Sigmoid colon (tissue), 7 donors: ENCODE results near the gene ANKRD31. TPM values are rescaled to one million over a fixed set of nuclear protein-coding genes. Genes with fewer than 3 reads are reported as not detected.
"Not testable (repeated sequence)": the region's sequence is repeated elsewhere in the genome, so short reads cannot be mapped to it uniquely, and the experiment has no call there.

Experiments used
- DNase-seq: peaks from one replicate; pipeline ENCODE4 v3.0.0-alpha.2; 2019
- H3K27ac ChIP-seq, 4 donors: fragments of 200-600 bp; sonication (generic); one replicate each; pipeline ENCODE4 v1.5.1; 2016 to 2019; ENCODE audit warnings: mild to moderate bottlenecking in 1 of 4
- H3K27me3 ChIP-seq, 3 donors: fragments of 200-600 bp; sonication (generic); one replicate each; pipeline ENCODE4 v1.5.1; 2019; ENCODE audit warnings: mild to moderate bottlenecking in 1 of 3
- H3K36me3 ChIP-seq, 4 donors: fragments of 200-600 bp; sonication (generic); one replicate each; pipeline ENCODE4 v1.5.1; 2016 to 2019
- H3K4me1 ChIP-seq, 4 donors: fragments of 200-600 bp; sonication (generic); one replicate each; pipeline ENCODE4 v1.5.1; 2017 to 2019
- H3K4me3 ChIP-seq, 4 donors: fragments of 200-600 bp; sonication (generic); one replicate each; pipeline ENCODE4 v1.5.1; 2017 to 2019; ENCODE audit warnings: mild to moderate bottlenecking in 2 of 4, moderate library complexity in 1 of 4
- H3K9me3 ChIP-seq, 4 donors: fragments of 200-600 bp in 3 of 4; sonication (generic) in 3 of 4; one replicate each; pipeline versions ENCODE4 v1.5.1 to v1.6.1; 2013 to 2019
- EP300 ChIP-seq, 4 donors: sonication (generic); formaldehyde crosslinking; IDR thresholded peaks; one replicate each; pipeline ENCODE4 v1.6.1; 2017; ENCODE audit warnings: antibody characterized with exemption in 4 of 4
- POLR2A ChIP-seq, 2 donors: fragments of 450-650 bp; IDR thresholded peaks; one replicate each; pipeline ENCODE4 v1.6.1; 2016; ENCODE audit warnings: antibody characterized with exemption in 2 of 2, mild to moderate bottlenecking in 2 of 2, moderate library complexity in 2 of 2
- POLR2AphosphoS5 ChIP-seq, 4 donors: sonication (generic); formaldehyde crosslinking; IDR thresholded peaks; one replicate each; pipeline ENCODE4 v1.6.1; 2017; ENCODE audit warnings: antibody characterized with exemption in 4 of 4
- WGBS, 2 donors: extraction: QIAGEN DNeasy Blood & Tissue Kit; methylation state at CpG; one replicate each; pipeline ENCODE4 v1.1.7; 2013; 5-methylcytosine and 5-hydroxymethylcytosine counted together
- intact Hi-C: fragments of 100-400 bp; cut with DNase I; formaldehyde crosslinking; loops from one replicate; pipeline ENCODE4 v1.15.1; 2023
- polyA plus RNA-seq, 3 donors: library from polyadenylated mRNA; stranded (reverse); fragments of 200-250 nt; gene quantifications; one replicate each; pipeline ENCODE4 v1.2.3, GENCODE V29; 2013
- total RNA-seq, 4 donors: library from RNA; depleted of rRNA; stranded (reverse); fragments of >200 nt; gene quantifications; one replicate each; pipeline ENCODE4 v1.1.0, GENCODE V29; 2016
- TF ChIP-seq, protein P1 (sequence below), 4 experiments: fragments of 450-650 bp in 3 of 4; fragments of 200-600 bp in 1 of 4; IDR thresholded peaks; one replicate each; pipeline ENCODE4 v1.5.1; 2016 to 2019; ENCODE audit warnings: antibody characterized with exemption in 4 of 4, mild to moderate bottlenecking in 3 of 4, moderate library complexity in 2 of 4
- donor health status: healthy with polysubstance abuse.
- donor health status: Bipolar disorder and iron deficiency.
- donor health status: healthy.

Gene ANKRD31
- total and polyA plus RNA-seq, 7 donors = under 0.01 to 0.33 (median 0.15) TPM; not detected in 3

DNA sequence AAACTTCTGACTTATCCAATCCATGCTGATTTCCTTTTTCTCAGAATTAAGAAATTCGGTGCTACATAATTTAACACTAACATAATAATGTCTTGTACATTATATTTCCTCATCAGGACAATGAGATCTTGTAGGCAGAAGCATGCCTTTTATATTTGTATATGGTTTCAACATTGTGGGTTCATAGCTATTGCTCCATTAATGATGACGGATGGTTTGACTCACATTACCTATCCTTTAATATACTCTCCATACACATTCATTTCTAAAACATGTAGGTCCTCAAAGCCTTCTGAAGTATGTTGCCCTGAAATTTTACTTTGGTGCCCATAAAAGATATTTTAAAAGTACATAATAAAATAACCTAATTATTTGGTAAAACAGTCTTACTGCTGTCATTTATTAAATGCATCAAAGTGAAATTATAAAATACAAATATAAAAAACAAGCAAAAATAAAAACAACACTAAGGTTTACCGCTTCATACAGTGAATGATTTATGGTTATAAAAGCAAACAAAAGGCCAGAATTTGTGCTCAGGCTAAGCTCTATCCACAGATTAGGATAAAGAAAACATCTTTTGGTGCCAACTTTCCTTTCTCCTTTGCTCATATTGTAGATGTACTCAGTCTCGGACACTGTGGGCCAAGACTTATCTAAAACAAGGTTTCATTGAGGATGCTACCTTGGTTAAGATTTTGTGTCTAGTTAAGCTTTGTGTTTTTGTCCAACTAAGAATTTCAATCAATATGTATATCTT, 123.1 kb downstream of the ANKRD31 start:
- Histone ChIP-seq H3K9me3 (no peaks in the 10 kb centered on the region), H3K27me3 (no peaks in the 10 kb centered on the region), H3K27ac (no peak overlapping the region), H3K36me3 (no peaks in the 10 kb centered on the region), H3K4me3 (no peak overlapping the region), H3K4me1 (no peaks in the 10 kb centered on the region)
- no peak for DNase-seq
- intact Hi-C loops = no loop called here
- TF ChIP-seq POLR2AphosphoS5 (IDR thresholded peaks at IDR 0.05) (no peak), EP300 (IDR thresholded peaks at IDR 0.05) (no peak), POLR2A (IDR thresholded peaks at IDR 0.05) (no peak)
- TF ChIP-seq, protein P1, sequence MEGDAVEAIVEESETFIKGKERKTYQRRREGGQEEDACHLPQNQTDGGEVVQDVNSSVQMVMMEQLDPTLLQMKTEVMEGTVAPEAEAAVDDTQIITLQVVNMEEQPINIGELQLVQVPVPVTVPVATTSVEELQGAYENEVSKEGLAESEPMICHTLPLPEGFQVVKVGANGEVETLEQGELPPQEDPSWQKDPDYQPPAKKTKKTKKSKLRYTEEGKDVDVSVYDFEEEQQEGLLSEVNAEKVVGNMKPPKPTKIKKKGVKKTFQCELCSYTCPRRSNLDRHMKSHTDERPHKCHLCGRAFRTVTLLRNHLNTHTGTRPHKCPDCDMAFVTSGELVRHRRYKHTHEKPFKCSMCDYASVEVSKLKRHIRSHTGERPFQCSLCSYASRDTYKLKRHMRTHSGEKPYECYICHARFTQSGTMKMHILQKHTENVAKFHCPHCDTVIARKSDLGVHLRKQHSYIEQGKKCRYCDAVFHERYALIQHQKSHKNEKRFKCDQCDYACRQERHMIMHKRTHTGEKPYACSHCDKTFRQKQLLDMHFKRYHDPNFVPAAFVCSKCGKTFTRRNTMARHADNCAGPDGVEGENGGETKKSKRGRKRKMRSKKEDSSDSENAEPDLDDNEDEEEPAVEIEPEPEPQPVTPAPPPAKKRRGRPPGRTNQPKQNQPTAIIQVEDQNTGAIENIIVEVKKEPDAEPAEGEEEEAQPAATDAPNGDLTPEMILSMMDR (IDR thresholded peaks at IDR 0.05) = no peak
- 81 to 86% methylated on average over 4 of the region's 4 CpGs for WGBS, 2 donors

DNA sequence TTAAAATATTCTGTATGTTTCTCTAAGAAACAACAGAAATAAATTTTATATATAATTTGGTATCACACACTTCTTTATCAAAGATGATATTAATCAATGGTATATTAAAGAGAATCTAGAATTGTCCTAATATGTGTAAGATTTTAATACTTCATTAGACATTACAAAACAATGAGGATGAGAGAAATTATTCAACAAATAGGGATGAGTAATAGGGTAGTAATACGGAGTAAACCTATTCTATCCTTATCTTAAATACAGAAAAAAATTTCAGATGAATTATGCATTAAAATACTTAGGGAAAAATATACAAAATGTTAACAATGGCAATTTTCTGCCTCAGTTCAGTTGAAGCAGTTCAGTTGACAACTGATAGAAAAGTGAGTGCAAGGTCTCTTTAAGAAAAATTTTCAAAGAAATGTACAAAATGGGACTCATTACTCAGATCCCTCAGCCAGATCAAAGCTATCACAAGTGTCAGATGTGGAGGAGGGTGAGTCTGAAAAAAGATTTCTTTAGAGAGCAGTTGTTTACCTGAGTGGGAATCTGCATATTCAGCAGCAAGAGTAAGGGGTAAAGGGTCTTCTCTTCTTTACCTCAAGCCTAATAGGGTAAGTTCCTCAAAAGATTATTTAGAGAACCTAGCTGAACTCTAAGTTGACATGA, 127.6 kb downstream of the ANKRD31 start:
- Histone ChIP-seq H3K4me3 (no peak overlapping the region), H3K27ac (no peak overlapping the region), H3K4me1 (no peaks in the 10 kb centered on the region), H3K27me3 (no peaks in the 10 kb centered on the region), H3K36me3 (no peaks in the 10 kb centered on the region), H3K9me3 (no peaks in the 10 kb centered on the region)
- intact Hi-C loops = no loop called here
- no peak for DNase-seq
- 84 to 86% methylated on average over 1 of the region's 1 CpG for WGBS, 2 donors
- no peak for TF ChIP-seq POLR2AphosphoS5 (IDR thresholded peaks at IDR 0.05)
- no peak for TF ChIP-seq POLR2A (IDR thresholded peaks at IDR 0.05)

DNA sequence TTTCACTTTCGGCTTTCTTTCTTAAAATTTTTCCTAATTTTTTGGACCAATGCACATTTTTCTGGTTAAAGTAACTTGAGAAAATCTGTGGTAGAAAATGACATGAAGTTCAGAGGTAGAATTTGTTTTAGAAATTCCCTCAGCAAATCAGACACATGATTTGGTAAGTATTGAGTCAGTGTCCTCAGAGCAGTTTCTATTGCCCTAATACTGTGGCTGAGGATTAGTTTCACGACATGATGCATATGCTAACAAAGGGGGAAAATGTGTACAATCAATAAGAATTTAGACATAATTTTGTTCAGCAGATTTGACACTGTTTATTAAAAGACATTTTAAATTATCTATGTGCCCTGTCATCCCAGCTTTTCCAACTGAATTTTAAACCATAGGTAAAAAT, 128.2 kb downstream of the ANKRD31 start:
- no peaks in the 10 kb centered on the region for H3K4me1 ChIP-seq
- no peaks in the 10 kb centered on the region for H3K36me3 ChIP-seq
- no peaks in the 10 kb centered on the region for H3K9me3 ChIP-seq
- intact Hi-C loops = no loop called here
- 82% methylated on average over 2 of the region's 2 CpGs for WGBS, 2 donors
- no peak overlapping the region for H3K4me3 ChIP-seq
- no peak overlapping the region for H3K27ac ChIP-seq
- no peaks in the 10 kb centered on the region for H3K27me3 ChIP-seq
- DNase-seq = no peak
- TF ChIP-seq POLR2AphosphoS5 (IDR thresholded peaks at IDR 0.05) (no peak), POLR2A (IDR thresholded peaks at IDR 0.05) (no peak), EP300 (IDR thresholded peaks at IDR 0.05) (no peak)
- TF ChIP-seq, protein P1 (IDR thresholded peaks at IDR 0.05) = no peak

DNA sequence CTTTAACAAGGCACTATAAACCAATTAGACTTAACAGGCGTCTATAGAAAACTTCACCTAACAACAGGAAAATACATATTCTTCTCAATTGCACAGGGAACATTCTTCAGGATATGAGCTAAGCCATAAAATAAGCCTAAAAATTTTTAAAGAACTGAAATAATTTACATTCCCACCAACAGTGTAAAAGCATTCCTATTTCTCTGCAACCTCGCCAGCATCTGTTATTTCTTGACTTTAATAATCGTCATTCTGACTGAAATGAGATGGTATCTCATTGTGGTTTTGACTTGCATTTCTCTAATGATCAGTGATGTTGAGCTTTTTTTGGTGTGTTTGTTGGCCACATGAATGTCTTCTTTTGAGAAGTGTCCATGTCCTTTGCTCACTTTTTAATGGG, 140.7 kb downstream of the ANKRD31 start:
- DNase-seq, H3K4me3 ChIP-seq, H3K27ac ChIP-seq, H3K36me3 ChIP-seq, intact Hi-C loops, H3K9me3 ChIP-seq, H3K27me3 ChIP-seq, H3K4me1 ChIP-seq: not testable (repeated sequence)
- 63% methylated on average over 3 of the region's 3 CpGs for WGBS, 2 donors

DNA sequence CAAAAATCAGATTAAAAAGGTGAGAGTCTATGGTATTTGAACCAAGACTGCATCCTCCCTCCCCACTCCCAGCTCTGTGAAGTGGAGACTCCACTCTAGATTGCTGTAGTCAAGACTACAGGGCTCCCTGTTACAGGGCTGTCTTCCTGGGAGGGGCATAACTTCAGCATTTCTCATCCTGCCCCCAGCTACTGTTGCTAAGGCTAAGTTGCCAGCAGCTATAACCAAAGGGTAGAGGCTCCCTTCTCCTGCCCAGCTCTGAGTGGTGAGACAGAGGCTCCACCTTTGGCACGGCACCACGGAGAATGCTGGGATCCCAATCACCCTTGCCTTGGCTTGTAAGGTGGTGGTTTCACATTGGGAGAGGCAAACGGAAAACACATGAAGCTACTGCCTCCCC, 145.1 kb downstream of the ANKRD31 start:
- Histone ChIP-seq H3K4me3 (no peak overlapping the region), H3K9me3 (no peaks in the 10 kb centered on the region), H3K36me3 (no peaks in the 10 kb centered on the region), H3K27ac (no peak overlapping the region), H3K4me1 (no peaks in the 10 kb centered on the region), H3K27me3 (no peaks in the 10 kb centered on the region)
- TF ChIP-seq, protein P1 (IDR thresholded peaks at IDR 0.05) = no peak
- TF ChIP-seq POLR2A (IDR thresholded peaks at IDR 0.05) (no peak), POLR2AphosphoS5 (IDR thresholded peaks at IDR 0.05) (no peak), EP300 (IDR thresholded peaks at IDR 0.05) (no peak)
- intact Hi-C loops = no loop called here
- DNase-seq = no peak
- WGBS, 2 donors = 79 to 89% methylated on average over 3 of the region's 3 CpGs
